Motor neuron (in vitro differentiated cells): ENCODE results near the gene KEAP1. TPM values are rescaled to one million over a fixed set of nuclear protein-coding genes. Genes with fewer than 3 reads are reported as not detected.
"Not testable (repeated sequence)": the region's sequence is repeated elsewhere in the genome, so short reads cannot be mapped to it uniquely, and the experiment has no call there.

Experiments
- ATAC-seq, 8 experiments: fragments of 200-7000 bp; cut with Tn5 transposase; replicated peaks in 6 of 8; 2 replicates each; pipeline ENCODE4 v1.8.0; 2021; ENCODE audit warnings: mild to moderate bottlenecking in 8 of 8, moderate library complexity in 8 of 8
- H3K27ac ChIP-seq, 2 donors: fragments of 250-450 bp; sonication (Bioruptor Pico); 2 replicates each; pipeline ENCODE4 v1.9.0; 2021; ENCODE audit warnings: antibody characterized with exemption in 2 of 2, mild to moderate bottlenecking in 2 of 2, moderate library complexity in 1 of 2
- H3K4me1 ChIP-seq, 2 donors: fragments of 250-450 bp; sonication (Bioruptor Pico); replicated peaks in 1 of 2; 2 replicates each; pipeline ENCODE4 v1.6.1; 2021; ENCODE audit warnings: antibody characterized with exemption in 2 of 2, mild to moderate bottlenecking in 2 of 2, moderate library complexity in 1 of 2
- H3K4me3 ChIP-seq, 5 donors: fragments of 250-450 bp; sonication (Bioruptor Pico); 2 replicates each; pipeline ENCODE4 v1.9.0; 2021; ENCODE audit warnings: antibody characterized with exemption in 5 of 5, mild to moderate bottlenecking in 5 of 5, moderate library complexity in 4 of 5
- WGBS, 10 experiments: fragments of 450-650 bp; shearing (Covaris generic); methylation state at CpG; one replicate each; pipeline ENCODE4 v1.0.0; 2022; 5-methylcytosine and 5-hydroxymethylcytosine counted together
- in situ Hi-C, 9 experiments: fragments of 400-800 bp; cut with MboI; loops; one replicate each; pipeline ENCODE4 v1.15.0; 2021; ENCODE audit warnings: low sequenced_read_pairs in 9 of 9, low pct_unique_long_range_greater_than_20kb in 2 of 9; ENCODE audit not compliant: unreplicated experiment in 9 of 9
- total RNA-seq, 8 experiments: library from RNA; unstranded; fragments of 300-600 nt; gene quantifications; 2 replicates each; pipeline versions ENCODE4 v1.2.3 to v1.2.4, GENCODE V29; 2022

Gene KEAP1
- total RNA-seq, 8 experiments from 2014 or later: 27.1 to 84.0 (median 49.6) TPM

DNA sequence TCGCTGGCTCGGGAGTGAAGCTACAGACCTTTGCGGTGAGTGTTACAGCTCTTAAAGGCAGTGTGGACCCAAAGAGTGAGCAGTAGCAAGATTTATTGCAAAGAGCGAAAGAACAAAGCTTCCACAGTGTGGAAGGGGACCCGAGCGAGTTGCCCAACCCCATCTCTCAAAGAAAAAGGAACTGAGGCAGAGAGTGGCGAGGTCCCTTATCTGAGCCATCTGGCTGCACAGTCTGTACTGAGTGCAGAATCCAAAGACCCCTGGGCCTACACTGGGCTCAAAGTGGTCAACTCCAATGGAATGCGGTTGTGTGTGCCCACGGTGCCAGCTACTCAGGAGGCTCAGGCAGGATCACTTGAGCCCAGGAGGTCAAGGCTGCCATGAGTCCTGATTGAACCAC, 35.9 kb upstream of the KEAP1 start:
- H3K27ac ChIP-seq, in situ Hi-C loops, H3K4me3 ChIP-seq, ATAC-seq, H3K4me1 ChIP-seq: not testable (repeated sequence)
- 67 to 100% methylated on average over 1 to 2 of the region's 9 CpGs; no CpG with 5 or more reads in 8 of the 10 experiments for WGBS, 10 experiments

DNA sequence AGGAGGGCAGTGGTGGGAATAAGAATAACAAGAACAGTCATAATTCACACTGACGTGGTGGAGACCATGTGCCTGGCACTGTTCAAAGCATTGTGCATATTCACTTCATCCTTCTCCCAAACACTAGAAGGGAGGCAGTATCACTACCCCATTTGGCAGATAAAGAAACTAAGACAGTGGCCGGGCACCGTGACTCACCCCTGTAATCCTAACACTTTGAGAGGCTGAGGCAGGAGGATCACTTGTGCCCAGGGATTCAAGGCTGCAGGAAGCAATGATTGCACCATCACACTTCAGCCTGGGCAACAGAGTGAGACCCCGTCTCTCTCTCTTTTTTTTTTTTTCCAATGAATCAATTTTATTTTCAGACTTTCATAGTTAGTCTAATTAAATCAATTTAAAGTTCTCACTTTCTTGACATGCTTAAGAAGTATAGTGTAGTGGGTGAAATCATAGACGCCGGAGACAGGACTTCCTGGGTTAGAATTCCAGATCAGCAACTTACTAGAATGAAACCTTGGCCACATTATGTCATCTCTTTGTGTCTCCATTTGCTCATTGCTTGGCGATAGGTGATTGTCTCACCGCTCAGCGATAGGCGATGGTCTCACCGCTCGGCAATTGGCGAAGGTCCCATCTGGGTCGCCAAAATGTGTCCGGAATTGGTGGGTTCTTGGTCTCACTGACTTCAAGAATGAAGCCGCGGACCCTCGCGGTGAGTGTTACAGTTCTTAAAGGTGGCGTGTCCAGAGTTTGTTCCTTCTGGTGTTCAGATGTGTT, 35.2 kb upstream of the KEAP1 start:
- 17 to 100% (median 75%) methylated on average over 1 to 10 of the region's 20 CpGs; no CpG with 5 or more reads in 3 of the 10 experiments for WGBS, 10 experiments
- in situ Hi-C loops: no loop called here
- ATAC-seq: no peak
- no peak overlapping the region for H3K4me3 ChIP-seq
- H3K4me1 ChIP-seq: no peaks in the 10 kb centered on the region
- no peak overlapping the region for H3K27ac ChIP-seq

DNA sequence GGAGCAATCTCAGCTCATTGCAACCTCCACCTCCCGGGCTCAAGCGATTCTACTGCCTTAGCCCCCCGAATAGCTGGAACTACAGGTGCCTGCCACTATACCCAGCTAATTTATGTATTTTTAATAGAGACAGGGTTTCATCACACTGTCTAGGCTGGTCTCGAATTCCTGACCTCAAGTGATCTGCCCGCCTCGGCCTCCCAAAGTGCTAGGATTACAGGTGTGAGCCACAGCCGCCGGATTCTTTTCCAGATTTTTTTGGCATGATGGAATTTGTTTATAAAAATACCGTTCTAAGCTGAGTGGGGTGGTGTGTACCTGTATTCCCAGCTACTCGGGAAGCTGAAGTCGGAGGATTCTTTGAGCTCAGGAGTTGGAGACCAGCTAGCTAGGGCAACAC, 34.5 kb upstream of the KEAP1 start:
- no peak overlapping the region for H3K4me3 ChIP-seq
- no peaks in the 10 kb centered on the region for H3K4me1 ChIP-seq
- no peak for ATAC-seq
- 42 to 92% (median 74%) methylated on average over 4 to 11 of the region's 11 CpGs for WGBS, 10 experiments
- H3K27ac ChIP-seq: no peak overlapping the region
- in situ Hi-C loops: no loop called here

DNA sequence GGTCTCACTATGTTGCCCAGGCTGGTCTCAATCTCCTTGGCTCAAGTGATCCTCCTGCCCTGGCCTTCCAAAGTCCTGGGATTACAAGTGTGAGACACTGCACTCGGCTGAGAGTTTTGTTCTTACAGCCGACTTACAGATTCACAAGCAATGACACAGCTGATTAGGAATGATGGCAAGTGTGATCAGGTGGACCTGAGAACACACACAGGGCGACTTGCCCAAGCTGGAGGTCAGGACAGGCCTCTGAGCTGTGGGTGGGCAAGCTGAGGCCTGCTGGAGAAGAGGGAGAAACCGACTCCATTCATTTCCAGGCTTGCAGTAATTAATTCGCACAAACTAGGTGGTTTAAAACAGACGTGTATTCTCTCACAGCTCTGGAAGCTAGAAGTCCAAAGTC, 32.5 kb upstream of the KEAP1 start:
- in situ Hi-C loops: no loop called here
- H3K27ac ChIP-seq: no peak overlapping the region

GRCh38 chr19:10533646-10534386, 30.7 kb upstream of the KEAP1 start:
- peak; percentile 58 to 96 (median 74) for ATAC-seq
- Histone ChIP-seq H3K27ac (no peak overlapping the region), H3K4me1 (no peaks in the 10 kb centered on the region), H3K4me3 (no peak overlapping the region)
- in situ Hi-C loops: no loop called here
- WGBS, 10 experiments: 17 to 93% (median 60%) methylated on average over 1 to 9 of the region's 10 CpGs; no CpG with 5 or more reads in 1 of the 10 experiments

More for the DNA sequence above, 32.5 kb upstream of the KEAP1 start:
- Histone ChIP-seq H3K4me1 (no peaks in the 10 kb centered on the region), H3K4me3 (no peak overlapping the region)
- ATAC-seq: no peak
- WGBS, 10 experiments: 40 to 72% (median 41%) methylated on average over 1 to 6 of the region's 6 CpGs; no CpG with 5 or more reads in 5 of the 10 experiments

- ATAC-seq: no peak
- Histone ChIP-seq H3K27ac (no peak overlapping the region), H3K4me3 (no peak overlapping the region), H3K4me1 (no peaks in the 10 kb centered on the region)
- in situ Hi-C loops: no loop called here
- 38 to 100% (median 92%) methylated on average over 1 of the region's 1 CpG; no CpG with 5 or more reads in 6 of the 10 experiments for WGBS, 10 experiments
These were observed 29.3 kb upstream of the KEAP1 start for GRCh38 chr19:10532457-10532856.

DNA sequence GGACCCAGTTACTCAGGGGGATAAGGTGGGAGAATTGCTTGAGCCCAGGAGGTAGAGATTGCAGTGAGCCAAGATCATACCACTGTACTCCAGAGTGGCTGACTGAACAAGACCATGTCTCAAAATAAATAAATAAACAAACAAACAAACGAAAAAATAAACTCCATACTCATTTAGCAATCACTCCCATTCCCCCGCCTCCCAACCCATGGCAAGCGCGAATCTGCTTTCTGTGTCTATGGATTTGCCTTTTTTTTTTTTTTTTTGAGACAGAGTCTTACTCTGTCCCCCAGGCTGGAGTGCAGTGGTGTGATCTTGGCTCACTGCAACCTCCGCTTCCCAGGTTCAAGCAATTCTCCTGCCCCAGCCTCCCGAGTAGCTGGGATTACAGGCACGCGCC, 23.7 kb upstream of the KEAP1 start:
- WGBS, 10 experiments: 65 to 95% (median 83%) methylated on average over 3 to 8 of the region's 8 CpGs; no CpG with 5 or more reads in 2 of the 10 experiments

DNA sequence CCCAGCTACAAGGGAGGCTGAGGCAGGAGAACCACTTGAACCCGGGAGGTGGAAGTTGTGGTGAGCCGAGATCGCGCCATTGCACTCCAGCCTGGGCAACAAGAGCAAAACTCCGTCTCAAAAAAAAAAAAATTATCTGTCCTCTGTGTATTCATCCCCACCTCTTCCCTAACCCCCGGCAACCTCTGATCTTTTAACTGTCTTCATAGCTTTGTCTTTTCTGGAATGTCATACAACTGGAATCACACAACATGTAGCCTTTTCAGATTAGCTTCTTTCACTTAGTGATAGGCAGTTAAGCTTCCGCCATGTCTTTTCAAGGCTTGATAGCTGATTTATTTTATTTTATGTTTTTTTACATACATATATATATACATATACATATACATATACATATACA, 22.5 kb upstream of the KEAP1 start:
- WGBS, 10 experiments: 44 to 100% (median 92%) methylated on average over 1 to 5 of the region's 7 CpGs; no CpG with 5 or more reads in 3 of the 10 experiments
- Histone ChIP-seq H3K4me3 (no peak overlapping the region), H3K27ac (no peak overlapping the region), H3K4me1 (no peaks in the 10 kb centered on the region)
- in situ Hi-C loops: no loop called here
- ATAC-seq: no peak

More for the DNA sequence above, 23.7 kb upstream of the KEAP1 start:
- H3K27ac ChIP-seq, H3K4me1 ChIP-seq, in situ Hi-C loops, H3K4me3 ChIP-seq, ATAC-seq: not testable (repeated sequence)

DNA sequence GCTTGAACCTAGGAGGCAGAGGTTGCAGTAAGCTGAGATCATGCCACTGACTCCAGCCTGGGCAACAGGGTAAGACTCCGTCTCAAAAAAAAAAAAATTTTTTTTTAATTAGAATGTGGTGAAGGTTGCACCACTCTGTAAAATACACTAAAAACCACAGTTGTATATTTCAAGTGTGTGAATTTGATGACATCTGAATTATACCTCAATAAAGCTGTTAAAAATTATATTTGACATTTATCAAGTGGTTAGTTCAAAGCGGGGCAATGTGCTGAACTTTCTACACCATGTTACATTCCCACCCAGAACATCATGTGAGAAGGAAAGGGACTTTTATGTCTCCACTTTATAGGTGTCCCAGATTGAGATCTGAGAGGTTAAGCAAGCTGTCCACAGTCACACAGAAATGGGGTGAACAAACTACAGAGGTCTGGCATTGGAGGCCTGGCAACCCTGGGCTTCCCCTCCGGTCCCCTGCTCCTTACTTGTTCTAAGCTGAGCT, 20.0 kb upstream of the KEAP1 start:
- ATAC-seq: no peak
- 39 to 90% (median 67%) methylated on average over 1 to 3 of the region's 3 CpGs; no CpG with 5 or more reads in 3 of the 10 experiments for WGBS, 10 experiments
- H3K4me3 ChIP-seq: no peak overlapping the region
- peaks cover 0 to 5% of the 10 kb centered on the region in 2 donors for H3K4me1 ChIP-seq
- in situ Hi-C loops: no loop called here
- no peak overlapping the region for H3K27ac ChIP-seq

- Histone ChIP-seq H3K4me1 (peaks cover 0 to 14% of the 10 kb centered on the region in 2 donors), H3K27ac (no peak overlapping the region), H3K4me3 (no peak overlapping the region)
- WGBS, 10 experiments: 40 to 100% (median 71%) methylated on average over 1 to 8 of the region's 13 CpGs; no CpG with 5 or more reads in 2 of the 10 experiments
- no peak for ATAC-seq
- in situ Hi-C loops: no loop called here
These were observed 18.5 kb upstream of the KEAP1 start for GRCh38 chr19:10521461-10522171.

DNA sequence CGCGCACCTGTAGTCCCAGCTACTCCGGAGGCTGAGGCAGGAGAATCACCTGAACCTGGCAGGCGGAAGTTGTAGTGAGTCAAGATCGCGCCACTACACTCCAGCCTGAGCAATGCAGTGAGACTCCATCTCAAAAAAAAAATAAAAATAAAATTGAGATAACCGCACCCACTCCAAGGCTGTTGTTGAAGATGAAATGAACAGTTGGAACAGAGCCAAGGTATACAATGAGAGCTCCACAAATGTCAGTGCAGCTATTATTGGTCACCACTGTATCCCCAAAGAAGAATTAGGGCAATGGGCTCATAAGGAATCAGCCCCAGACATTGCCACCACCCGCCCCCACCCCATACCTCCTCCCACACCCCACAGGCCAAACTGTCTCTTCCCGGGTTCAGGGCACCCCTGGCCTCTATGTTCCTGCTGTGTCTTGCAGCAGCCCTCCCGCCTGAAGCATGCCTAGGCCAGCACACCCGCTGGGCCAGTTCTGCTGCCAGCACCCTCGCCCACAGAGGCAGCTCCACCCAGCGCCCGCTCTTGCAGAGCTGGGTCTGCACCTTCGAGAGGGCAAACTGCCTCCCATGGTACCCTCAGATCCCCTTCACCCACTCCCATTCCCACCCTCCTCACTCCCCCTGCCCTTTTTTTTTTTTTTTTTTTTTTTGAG, 17.6 kb upstream of the KEAP1 start:
- Histone ChIP-seq H3K4me1 (peaks cover 0 to 14% of the 10 kb centered on the region in 2 donors), H3K27ac (no peak overlapping the region), H3K4me3 (no peak overlapping the region)
- in situ Hi-C loops: no loop called here
- ATAC-seq: no peak
- WGBS, 10 experiments: 81 to 100% (median 96%) methylated on average over 2 to 7 of the region's 15 CpGs; no CpG with 5 or more reads in 4 of the 10 experiments

DNA sequence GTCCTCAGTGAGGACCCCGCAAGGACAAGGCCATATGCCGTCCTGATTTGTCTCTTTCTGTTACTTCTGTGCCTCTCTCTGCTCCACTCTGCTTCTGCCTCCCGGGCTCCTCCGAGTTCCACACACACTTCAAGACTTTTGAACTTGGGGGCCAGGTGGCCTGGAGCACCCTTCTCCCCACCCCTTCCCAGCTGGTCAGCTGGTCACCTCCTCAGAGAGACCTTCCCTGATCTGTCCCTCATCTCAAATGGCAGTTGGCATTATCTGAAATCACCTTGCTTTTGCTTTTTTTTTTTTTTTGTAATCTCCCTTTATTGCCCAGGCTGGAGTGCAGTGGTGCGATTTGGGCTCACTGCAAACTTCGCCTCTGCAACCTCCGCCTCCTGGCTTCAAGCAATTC, 16.3 kb upstream of the KEAP1 start:
- in situ Hi-C loops: no loop called here
- peaks cover 0 to 14% of the 10 kb centered on the region in 2 donors for H3K4me1 ChIP-seq
- WGBS, 10 experiments: 17 to 83% (median 68%) methylated on average over 1 to 7 of the region's 7 CpGs; no CpG with 5 or more reads in 2 of the 10 experiments
- ATAC-seq: no peak
- no peak overlapping the region for H3K27ac ChIP-seq
- H3K4me3 ChIP-seq: no peak overlapping the region
